Upper lobe of left lung (tissue), 4 donors: ENCODE measurements around the gene PLA2G2C.

ENCODE experiments used
- CTCF ChIP-seq, 6 experiments: fragments of 450-650 bp in 4 of 6; fragments of 200-600 bp in 2 of 6; sonication (generic) in 2 of 6; IDR thresholded peaks; one replicate each; pipeline ENCODE4 v1.5.1; 2016 to 2019; ENCODE audit warnings: antibody characterized with exemption in 6 of 6
- EP300 ChIP-seq, 4 donors: sonication (generic); formaldehyde crosslinking; IDR thresholded peaks; one replicate each; pipeline ENCODE4 v1.5.1; 2017; ENCODE audit warnings: antibody characterized with exemption in 4 of 4, control low read depth in 2 of 4
- POLR2A ChIP-seq, 4 donors: fragments of 450-650 bp; IDR thresholded peaks; one replicate each; pipeline ENCODE4 v1.5.1; 2016 to 2017; ENCODE audit warnings: antibody characterized with exemption in 4 of 4, mild to moderate bottlenecking in 2 of 4
- POLR2AphosphoS5 ChIP-seq, 2 donors: sonication (generic); formaldehyde crosslinking; IDR thresholded peaks; one replicate each; pipeline ENCODE4 v1.5.1; 2017; ENCODE audit warnings: antibody characterized with exemption in 2 of 2

GRCh38 chr1:20209471-20209870 lies 23.2 kb upstream of the PLA2G2C start:
- TF ChIP-seq CTCF (IDR thresholded peaks at IDR 0.05) (no peak), POLR2AphosphoS5 (IDR thresholded peaks at IDR 0.05) (no peak), POLR2A (IDR thresholded peaks at IDR 0.05) (no peak), EP300 (IDR thresholded peaks at IDR 0.05) (no peak)
